Measurements from ENCODE around the gene GOT2.
"Not testable (repeated sequence)": the region's sequence is repeated elsewhere in the genome, so short reads cannot be mapped to it uniquely, and the experiment has no call there.

The GOT2 gene

DNA sequence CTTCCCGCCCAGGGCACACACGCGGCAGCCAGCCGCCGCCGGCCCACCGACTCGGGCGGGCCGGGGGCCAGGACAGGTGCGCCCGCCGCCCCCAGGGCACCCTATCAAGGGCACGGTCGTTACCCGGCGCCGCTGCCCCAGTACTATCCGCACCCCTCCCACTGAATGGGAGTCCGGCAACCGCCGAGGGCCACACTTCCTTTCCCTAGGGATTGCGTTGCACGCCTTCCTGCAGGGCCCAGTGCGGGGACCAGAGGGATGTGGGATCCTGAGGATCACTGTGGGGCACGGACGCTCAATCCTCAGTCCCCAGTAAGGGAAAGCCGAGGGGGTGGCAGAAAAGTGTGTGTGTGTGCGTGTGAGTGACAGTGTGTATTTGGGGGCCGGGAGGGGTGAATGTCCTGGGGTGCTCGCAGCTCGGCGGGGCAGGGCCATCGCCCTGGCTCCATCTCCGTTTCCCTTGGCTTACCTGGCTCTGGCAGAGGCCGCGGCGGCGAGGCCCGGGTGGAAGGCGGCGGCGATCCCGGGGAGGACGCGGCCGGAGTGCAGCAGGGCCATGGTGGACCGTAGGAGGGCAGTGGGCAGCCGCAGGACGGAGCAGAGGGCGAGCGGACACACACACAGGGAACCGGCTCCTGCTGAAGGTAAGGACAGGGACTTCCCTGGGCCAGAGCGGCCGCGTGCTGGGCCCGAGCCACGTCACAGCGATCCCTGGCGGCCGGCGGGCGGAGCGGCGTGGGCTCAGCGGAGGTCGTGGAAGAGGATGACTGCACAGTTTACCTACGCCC is at the start of gene GOT2:
Gene GOT2, minus strand, starts transcription at position 646 of the 788 bp plus-strand sequence. Its CDS starts 88 bp downstream, at position 558.
- peak; percentile 82 to 85 for DNase-seq

DNA sequence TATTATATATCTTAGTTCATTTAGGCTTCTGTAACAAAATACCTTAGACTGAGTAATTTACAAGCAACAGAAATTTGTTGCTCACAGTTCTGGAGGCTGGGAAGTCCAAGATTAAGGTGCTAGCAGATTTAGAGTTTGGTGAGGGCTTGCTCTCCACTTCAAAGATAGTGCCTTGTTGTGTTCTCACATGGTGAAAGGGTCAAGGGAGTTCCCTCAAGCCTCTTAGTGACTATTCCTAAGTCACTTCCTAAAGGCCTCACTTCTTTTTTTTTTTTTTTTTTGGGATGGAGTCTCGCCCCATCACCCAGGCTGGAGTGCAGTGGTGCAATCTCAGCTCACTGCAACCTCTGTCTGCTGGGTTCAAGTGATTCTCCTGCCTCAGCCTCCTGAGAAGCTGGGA is 45.2 kb upstream of the GOT2 start:
- DNase-seq, result not testable (repeated sequence)

DNA sequence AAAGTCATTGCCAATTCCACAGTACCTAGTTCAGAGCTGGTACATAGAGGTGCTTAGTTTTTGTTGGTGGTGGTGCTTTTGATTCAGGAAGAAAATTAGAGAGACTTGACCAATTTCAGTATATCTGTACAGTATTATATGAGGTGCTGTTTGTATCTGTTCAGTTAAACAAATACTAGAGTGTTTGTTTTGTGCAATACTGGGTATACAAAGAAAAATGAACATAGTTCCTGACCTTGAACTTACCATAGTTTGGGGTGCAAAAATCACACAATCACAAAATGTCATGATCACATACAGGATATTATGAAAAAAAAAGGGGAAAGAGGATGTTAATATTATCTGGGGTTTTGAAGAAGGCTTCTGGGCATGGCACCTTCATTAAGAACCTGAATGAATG is 39.8 kb upstream of the GOT2 start:
- no peak for DNase-seq

DNA sequence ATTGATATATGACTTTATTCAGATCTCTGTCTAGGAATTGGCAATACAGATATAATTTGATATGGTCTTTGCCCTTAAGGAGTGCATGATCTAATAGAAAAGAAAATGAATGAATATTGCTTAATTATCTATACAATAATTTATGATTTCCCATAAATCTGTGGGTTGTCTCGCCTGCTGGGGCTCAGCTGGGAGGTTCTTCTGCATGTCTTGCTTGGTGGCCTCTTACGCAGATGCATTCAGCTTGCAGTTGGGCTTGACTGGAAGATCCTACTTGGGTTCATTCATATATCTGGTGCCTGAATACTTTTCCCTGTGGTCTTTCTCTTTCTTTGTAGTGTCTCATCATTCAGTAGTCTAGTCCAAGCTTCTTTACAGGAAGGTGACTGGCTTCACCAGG is 34.0 kb upstream of the GOT2 start:
- DNase-seq, result no peak

DNA sequence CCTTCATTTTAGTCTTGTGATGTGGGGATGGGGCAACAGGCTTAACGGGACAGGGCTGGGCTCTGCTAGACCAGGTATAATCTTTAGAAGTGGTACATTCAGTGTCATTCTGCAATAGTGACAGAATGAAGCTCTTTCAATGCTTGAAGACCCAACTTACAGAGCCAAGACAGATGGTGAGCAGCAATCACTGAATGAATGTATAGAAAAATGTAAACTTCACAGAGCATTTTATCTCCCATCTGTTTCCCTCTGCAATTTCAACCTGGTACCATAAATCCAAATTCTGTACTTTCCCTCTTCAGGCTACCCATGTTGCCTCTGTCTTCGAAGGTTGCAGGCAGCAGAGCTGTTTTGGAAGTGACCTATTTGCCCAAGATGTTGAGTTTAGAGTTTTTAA is 33.5 kb upstream of the GOT2 start:
- no peak for DNase-seq

DNA sequence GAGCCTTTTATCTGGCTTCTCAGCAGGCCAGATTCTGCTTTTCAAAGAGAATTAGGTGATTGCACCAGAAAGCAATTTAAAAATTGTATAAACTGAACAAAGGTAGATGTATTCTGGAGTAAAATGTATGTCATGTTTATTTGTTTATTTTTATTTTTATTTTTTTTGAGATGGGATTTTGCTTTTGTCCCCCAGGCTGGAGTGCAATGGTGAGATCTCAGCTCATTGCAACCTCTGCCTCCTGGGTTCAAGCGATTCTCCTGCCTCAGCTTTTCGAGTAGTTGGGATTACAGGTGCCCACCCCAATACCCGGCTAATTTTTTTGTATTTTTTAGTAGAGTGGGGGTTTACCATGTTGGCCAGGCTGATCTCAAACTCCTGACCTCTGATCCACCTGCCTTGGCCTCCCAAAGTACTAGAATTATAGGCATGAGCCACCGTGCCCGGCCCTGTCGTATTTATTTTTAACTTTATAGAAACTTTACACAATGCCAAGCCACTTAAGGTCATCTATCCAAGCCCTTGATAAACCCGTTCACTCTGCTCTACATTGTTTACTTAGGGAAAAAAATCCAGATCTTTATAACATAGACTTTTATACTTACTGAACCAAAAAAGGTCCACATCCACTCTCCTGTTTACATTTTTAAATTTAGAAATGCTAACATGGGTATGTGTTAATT is 22.7 kb upstream of the GOT2 start:
- no peak for DNase-seq

DNA sequence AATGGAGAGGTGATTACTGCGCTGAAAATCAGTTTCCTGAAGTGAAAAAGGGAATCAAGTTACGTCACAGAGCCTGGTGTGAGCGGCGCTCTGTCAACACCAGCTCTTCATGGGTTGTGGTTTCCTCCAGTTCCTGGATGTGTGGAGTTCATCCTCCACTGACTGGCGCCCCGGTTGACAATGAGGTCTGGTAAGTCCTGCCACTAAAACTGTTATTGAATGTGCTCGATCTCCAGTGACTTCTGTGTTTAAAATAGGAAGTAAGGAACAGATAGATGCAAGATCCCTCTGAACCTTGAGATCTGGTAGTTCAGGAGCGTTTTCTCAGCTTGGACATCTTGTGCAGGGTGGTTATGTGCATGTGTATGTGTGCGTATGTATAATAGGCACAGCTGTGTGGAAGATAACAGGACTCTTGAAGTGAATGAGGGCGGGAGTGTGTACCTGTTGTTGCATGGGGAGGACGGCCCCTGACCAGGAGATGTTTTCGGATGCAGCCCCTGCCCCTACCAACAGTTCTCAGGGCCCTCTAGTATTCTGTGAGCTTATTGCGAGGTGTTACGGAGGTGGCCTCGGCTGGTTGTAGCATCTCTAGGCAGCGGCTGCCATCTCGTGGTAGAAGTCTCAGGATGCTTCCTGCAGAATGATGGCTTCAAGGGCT is 22.0 kb upstream of the GOT2 start:
- peak; percentile 78 to 79 for DNase-seq

DNA sequence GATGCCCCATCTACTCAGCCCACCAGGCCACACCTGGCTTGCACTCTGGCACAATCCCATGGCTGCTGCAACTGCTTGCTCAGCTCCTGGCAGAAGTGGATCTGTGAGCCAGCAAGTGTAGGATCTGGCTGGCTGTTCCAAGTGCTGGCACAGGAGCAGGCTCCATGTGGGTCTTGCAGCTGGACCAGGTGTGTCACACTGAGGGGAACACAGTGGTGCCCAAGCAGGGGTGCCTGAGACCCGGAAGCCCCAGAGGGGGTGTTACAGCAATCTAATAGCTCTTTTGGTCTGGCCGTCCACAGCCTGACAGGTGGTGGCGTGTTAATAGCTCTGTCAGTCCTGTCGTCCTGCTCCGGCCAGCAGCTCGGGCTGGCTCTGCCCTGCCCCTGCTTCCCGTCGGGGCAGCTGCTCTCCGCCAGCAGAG is 19.6 kb upstream of the GOT2 start:
- DNase-seq, result no peak

DNA sequence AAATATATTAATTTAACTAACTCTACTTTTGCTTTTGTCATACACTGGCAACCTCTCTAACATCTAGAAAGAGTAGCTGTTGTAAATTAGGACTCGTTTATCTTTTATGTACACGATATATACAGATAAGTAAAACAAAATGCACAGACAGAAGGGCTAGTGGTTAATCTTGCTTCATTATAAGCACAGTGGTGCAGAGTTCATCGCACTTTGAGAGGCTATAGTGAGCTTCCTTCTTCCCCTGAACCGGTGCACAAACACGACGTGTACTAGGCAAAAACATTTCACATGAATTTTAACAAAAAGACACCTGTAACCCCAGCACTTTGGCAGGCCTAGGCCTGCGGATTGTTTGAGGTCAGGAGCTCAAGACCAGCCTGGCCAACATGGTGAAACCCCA is 10.4 kb upstream of the GOT2 start:
- no peak for DNase-seq

DNA sequence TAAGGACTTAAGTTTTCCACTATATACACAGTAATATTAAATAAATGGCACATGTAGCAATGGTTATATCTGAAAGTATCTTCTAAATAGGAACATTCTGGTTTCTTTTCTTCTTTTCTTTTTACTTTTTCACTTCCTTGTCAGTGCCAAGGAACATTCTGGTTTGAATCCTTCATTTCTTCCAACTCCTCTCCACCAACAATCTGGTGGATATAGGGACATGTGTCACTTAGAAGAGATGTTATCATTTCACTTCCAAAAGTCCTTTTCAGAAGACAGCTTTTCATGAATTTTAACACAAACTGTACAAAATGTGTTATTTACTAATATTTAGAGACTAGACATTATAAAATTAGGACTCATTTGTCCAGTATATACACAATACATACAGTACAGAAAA is 7.9 kb upstream of the GOT2 start:
- DNase-seq, result no peak

DNA sequence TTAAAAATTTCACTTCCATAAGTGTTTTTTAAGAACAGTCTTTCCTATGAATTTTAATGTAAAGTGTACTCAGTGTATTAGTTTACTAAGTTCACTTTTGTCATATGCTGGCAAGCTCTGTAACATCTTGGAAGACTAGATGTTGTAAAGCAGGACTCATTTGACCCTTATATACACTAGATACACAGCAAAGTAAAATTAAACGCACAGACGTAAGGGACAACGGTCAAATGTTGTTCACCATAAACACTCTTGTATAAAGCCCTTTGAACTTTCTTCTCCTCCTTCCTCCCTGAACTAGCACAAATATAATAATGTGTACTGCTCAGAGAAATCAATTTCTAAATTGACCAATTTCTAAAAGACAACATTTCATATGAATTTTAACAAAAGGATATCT is 7.0 kb upstream of the GOT2 start:
- no peak for DNase-seq

DNA sequence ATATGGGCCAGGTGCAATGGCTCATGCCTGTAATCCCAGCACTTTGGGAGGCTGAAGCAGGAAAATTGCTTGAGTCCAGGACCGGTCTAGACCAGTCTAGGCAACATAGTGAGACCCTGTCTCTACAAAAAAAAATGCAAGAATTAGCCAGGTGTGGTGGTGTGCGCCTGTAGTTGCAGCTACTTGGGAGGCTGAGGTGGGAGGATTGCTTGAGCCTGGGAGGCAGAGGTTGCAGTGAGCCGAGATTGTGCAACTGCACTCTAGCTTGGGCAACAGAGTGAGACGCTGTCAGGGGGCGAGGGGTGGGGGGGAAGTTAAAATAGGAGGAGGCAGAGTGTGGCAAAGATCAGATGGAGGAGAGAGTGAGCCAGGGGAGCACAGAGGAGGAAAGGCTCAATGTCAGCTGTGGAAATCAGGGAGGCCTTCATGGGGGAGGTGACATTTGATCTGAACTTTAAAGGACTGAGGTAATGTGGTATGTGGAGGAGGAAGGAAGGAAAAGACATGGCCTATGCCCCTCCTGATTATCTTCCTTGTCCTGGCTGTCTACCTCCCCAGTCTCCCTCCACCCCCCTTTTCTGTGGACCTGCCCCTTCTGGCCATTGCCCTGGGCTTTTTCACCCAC is 4.7 kb upstream of the GOT2 start:
- DNase-seq, result no peak

DNA sequence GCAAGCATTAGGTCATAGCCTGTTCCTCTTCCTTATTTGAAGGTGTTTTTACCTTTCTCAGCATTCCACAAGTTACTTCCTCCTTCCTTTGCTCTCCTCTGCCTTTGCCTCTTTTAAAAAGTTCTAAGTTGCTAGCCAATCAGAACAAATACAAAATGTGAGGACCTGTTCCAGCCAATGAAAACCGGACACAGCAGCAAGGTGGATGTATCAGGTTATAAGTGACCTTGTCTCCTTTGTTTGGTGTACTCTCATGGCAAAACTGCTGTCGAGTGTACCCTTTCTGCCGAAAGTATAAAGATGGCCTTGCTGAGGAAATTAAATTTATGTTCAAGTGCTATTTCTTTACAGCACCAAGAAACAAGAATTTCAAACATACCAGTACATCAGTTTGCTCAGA is 2.2 kb upstream of the GOT2 start:
- not testable (repeated sequence) for DNase-seq

DNA sequence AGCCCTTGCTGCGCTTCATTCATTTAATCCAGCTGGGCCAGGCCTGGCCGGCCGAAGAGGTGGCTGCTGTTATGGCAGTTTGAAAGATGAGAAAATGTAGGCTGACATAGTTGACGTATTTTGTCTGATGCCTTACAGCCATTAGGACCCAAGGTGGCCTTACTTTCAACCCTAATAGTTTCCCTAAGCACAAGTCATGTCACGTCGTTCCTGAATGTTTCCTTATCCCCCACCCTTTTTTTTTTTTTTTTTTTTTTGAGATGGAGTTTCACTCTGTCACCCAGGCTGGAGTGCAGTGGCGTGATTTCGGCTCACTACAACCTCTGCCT is 307 bp upstream of the GOT2 start:
- no peak for DNase-seq

DNA sequence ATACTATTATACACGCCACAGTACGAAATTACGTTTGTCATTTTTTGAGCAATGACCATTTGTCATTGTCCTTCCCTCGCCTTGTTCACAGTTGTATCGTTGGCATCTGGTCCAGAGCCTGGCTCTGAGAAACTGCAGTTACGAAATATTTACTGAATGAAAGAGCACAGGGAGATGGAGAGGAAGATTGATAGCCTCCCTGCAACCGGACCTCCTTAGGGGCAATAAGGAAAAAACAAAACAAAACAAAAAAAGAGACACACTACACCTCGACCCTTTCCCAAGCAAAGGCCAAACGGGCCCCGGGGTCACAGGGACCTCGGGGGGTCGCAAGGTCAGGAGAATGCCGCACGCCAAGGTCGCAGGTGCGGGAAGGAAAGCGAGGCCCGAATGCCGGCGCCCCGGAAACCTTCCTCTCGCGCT is 857 bp downstream of the GOT2 start:
- no peak for DNase-seq

DNA sequence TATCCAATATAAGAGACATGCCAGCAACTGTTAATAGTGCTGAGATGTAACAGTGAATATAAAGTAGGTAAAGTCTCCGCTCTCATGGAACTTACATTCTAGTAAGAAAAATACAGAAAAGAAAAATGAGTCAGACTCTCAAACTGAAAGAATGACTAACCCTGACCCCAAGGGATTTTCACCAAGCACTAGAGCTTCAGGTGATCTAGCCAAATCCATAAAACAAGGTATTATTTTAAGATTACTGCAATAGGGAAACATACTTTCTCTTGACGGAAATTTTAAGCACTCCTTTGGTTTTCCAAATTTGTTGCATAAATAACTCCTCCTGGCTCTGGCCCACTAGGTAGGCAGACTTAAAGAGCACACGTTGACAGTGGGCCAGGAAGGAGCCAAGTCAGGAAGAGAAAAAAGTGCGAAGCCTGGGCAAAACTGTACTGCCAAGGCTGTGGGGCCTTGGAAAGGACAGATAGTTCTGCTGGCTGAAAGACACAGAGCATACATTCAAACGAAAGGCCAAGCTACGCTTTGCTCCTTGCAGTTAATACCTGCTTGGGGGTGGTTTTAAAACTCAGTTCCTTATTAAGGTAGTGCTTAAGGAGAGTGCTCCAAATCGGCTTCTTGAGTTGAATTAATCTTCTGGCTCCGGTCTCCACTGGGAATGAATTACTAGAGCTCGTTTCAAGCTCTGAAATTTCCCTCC is 1.4 kb downstream of the GOT2 start:
- no peak for DNase-seq

DNA sequence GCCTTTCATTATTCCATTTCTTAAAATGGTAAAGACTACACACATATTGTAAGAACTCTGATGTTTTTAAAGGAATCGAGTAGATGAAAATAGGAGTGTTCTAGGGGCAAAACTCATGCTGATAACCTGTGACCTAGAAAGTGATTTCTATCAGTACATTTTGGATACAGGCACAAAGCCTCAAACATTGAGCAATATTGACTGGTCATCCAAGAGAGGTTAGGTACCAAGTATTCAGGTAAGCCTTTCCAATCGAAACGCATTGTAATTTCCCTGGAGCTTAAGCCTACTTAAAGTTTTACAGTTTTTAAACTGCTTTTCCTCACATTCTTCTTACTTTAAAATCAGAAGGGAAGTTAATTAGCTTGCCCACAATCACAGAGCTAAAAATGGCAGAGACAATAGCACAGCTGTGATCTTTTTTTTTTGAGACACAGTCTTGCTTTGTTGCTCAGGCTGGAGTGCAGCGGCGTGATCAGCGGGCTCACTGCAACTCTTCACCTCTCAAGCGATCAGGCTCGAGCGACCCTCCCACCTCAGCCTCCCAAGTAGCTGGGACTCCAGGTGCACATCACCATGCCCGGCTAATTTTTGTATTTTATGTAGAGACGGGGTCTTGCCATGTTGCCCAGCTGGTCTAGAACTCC is 3.3 kb downstream of the GOT2 start:
- no peak for DNase-seq

DNA sequence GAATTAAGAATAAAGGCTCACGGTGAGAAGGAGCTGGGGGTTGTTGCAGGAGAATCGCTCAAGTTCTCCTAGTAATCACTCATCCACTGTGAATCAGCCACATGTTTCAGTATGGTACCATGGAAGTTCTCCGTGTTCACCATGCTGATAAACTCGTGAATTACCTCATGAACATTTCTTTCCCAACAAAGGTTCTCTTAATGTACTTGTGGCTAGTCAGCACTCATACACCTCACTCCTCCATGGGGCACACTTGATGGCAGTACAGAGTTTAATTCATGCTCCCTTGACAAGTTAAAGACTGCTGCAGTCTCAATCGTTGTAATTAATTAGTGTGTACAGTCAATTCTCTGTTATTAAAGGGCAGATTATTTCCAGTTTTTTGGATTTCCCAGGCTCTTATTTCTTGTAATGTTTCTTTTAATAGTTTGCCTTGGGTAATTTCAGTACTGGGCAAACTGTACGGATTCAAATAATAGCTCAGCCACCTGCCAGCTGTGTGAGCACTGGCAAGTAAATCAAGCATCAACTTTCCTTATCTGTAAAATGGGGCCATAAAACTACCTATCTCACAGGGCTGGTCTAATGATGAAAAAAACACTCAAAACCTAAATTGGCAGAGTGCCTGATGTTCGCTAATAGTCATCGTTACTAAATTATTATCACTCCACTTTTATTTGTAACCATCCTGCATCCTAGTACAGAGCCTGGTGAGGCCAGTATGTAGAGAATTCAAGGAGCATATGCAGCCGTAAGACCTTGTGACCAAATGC is 6.1 kb downstream of the GOT2 start:
- DNase-seq, result no peak

DNA sequence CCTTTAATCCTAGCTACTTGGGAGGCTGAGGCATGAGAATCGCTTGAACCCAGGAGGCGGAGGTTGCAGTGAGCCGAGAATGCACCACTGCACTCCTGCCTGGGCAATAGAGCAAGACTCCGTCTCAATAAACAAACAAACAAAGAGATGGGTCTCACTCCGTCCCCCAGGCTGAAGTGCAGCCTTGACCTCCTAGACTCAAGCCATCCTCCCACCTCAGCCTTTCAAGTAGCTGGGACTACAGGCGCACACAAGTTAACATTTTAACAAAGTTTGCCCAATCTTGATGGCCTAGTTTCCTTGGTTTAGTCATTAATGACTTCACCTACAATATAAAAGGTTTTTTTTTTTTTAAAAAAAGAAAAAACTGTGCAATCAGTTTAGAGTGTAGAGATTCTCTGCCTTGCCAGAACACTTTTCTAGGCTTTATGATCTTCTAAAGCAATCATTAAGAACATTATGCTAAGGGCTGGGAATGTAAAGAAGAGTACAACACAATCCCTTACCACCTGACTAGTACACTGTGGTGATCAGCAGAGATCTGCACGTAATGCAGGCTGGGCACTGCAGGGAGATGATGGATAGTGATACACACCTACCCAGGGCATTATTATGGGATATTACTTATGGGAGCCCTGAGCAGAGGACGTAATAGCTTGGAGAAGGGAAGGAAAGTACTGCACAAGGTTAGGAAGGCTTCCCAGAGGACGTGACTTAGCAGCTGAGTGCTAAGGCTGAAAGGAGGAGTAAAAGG is 6.9 kb downstream of the GOT2 start:
- DNase-seq, result no peak

DNA sequence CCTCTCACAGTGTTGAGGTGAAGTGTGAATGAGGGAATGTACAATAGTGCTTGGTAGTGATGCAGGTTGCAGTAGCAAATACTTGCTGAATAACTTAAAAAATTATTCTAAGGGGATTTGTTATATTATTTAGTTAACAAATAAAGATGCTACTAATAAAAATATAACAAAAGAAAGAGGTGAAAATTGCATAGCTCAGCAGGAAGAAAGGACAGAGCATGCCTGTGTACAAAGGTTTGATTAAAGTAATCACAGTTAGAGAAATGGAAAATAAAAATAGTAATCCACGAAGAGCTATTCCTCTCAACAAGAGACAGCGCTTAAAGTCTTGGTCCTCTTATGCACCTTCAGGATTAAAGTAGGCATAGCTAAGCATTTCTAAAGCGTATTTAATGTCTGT is 11.0 kb downstream of the GOT2 start:
- no peak for DNase-seq

DNA sequence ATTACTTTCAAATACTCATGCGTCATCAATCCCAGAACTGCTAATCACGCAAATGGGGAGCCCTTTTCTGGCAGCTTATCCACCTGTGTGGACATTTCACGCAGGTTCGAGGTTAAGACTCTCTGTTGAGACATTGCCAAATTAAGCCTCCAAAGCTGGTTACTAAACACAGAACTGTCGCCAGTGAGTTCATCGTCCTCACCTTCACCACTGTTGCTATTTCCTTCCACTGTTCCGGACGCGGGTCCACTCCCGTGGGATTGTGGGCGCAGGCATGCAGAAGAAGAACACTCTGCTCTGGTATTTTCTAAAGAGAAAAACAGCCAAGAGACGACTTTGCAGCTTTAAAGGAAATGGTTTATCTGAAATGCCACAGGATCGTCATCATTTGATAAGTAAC is 16.1 kb downstream of the GOT2 start:
- no peak for DNase-seq

Data from stimulated activated CD4-positive, alpha-beta T cell treated with anti-CD3 and anti-CD28 coated beads, Interleukin-2, amount 100 ng/mL, for 24 hours (primary cell).